Gastroesophageal sphincter (tissue), 4 donors: Measurements from ENCODE around the gene PTPRN2. TPM values are rescaled to one million over a fixed set of nuclear protein-coding genes. Genes with fewer than 3 reads are reported as not detected.

Source experiments
- ATAC-seq: fragments of 150-250 bp; one replicate; pipeline ENCODE4 v1.9.1; 2016; ENCODE audit warnings: mild to moderate bottlenecking, moderate library complexity
- H3K27ac ChIP-seq, 4 donors: fragments of 200-600 bp; sonication (generic) in 3 of 4; 1 replicate in 3 of 4; 2 replicates in 1 of 4; pipeline ENCODE4 v1.5.1; 2016 to 2019
- H3K27me3 ChIP-seq: fragments of 200-600 bp; sonication (generic); one replicate; pipeline ENCODE4 v1.5.1; 2019
- H3K36me3 ChIP-seq, 2 donors: fragments of 200-600 bp; sonication (generic); one replicate each; pipeline ENCODE4 v1.5.1; 2019; ENCODE audit warnings: control low read depth in 1 of 2
- H3K4me1 ChIP-seq, 3 donors: fragments of 200-600 bp; sonication (generic); 1 replicate in 2 of 3; 2 replicates in 1 of 3; pipeline ENCODE4 v1.5.1; 2016 to 2019; ENCODE audit warnings: control low read depth in 2 of 3
- H3K4me3 ChIP-seq, 2 donors: fragments of 200-600 bp; sonication (generic); one replicate each; pipeline ENCODE4 v1.5.1; 2019; ENCODE audit warnings: mild to moderate bottlenecking in 1 of 2, moderate library complexity in 1 of 2
- H3K9me3 ChIP-seq, 3 donors: fragments of 200-600 bp; sonication (generic); one replicate each; pipeline ENCODE4 v1.5.1; 2017 to 2019; ENCODE audit warnings: control low read depth in 2 of 3
- EP300 ChIP-seq: sonication (generic); formaldehyde crosslinking; IDR thresholded peaks from one replicate; pipeline ENCODE4 v1.6.1; 2017; ENCODE audit warnings: antibody characterized with exemption, mild to moderate bottlenecking
- POLR2A ChIP-seq, 2 donors: fragments of 450-650 bp; IDR thresholded peaks; one replicate each; pipeline ENCODE4 v1.6.1; 2017; ENCODE audit warnings: antibody characterized with exemption in 2 of 2, mild to moderate bottlenecking in 2 of 2, moderate library complexity in 1 of 2
- POLR2AphosphoS5 ChIP-seq: sonication (generic); formaldehyde crosslinking; IDR thresholded peaks from one replicate; pipeline ENCODE4 v1.6.1; 2017; ENCODE audit warnings: antibody characterized with exemption
- WGBS, 2 donors: methylation state at CpG; one replicate each; pipeline ENCODE4 v1.1.5; 2018; ENCODE audit warnings: low coverage in 1 of 2; 5-methylcytosine and 5-hydroxymethylcytosine counted together
- total RNA-seq, 4 donors: library from RNA; depleted of rRNA; stranded (reverse); fragments of >200 nt; gene quantifications; one replicate each; pipeline ENCODE4 v1.1.0, GENCODE V29; 2016
- TF ChIP-seq, protein P1 (sequence below), 4 experiments: fragments of 200-600 bp in 2 of 4; fragments of 450-650 bp in 2 of 4; sonication (generic) in 1 of 4; IDR thresholded peaks; one replicate each; pipeline ENCODE4 v1.5.1; 2017 to 2019; ENCODE audit warnings: antibody characterized with exemption in 4 of 4, mild to moderate bottlenecking in 2 of 4, moderate library complexity in 2 of 4

Gene PTPRN2
- total RNA-seq, 4 donors from 2014 or later: 1.7 to 4.7 (median 3.3) TPM

DNA sequence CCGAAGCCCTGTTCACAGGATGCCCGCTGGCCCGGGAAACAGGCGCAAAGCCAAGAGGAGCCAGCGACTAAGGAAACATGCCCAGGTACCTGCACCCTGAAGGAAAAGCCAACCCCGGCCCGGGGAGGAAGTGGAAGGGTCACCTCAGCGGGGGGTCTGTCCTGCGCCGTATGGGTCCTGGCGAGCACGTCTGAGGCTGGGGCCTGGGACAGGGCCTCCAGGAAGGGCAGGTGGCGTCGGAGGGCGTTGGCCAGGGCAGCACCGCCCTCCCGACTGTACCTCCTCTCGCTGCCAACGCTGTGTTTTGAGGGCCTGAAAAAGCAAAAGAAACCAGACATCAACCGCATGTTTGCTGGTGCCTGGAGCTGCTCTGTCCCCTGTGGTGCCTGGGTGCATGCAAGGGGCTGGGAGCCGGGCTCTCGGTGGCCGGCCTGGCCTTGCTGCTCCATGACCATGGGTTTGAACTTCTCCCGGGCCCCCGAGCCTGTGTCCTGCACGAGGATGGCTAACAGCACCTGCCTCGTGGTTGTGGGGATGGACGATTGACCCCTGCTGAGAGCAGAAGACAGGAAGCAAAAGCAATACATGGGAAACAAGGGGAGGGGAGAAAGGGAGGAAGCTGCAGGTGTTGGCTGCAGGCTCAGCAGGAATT, 395.3 kb downstream of the PTPRN2 start:
- no peaks in the 10 kb centered on the region for H3K27me3 ChIP-seq
- TF ChIP-seq POLR2AphosphoS5: no peak
- TF ChIP-seq, protein P1, sequence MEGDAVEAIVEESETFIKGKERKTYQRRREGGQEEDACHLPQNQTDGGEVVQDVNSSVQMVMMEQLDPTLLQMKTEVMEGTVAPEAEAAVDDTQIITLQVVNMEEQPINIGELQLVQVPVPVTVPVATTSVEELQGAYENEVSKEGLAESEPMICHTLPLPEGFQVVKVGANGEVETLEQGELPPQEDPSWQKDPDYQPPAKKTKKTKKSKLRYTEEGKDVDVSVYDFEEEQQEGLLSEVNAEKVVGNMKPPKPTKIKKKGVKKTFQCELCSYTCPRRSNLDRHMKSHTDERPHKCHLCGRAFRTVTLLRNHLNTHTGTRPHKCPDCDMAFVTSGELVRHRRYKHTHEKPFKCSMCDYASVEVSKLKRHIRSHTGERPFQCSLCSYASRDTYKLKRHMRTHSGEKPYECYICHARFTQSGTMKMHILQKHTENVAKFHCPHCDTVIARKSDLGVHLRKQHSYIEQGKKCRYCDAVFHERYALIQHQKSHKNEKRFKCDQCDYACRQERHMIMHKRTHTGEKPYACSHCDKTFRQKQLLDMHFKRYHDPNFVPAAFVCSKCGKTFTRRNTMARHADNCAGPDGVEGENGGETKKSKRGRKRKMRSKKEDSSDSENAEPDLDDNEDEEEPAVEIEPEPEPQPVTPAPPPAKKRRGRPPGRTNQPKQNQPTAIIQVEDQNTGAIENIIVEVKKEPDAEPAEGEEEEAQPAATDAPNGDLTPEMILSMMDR (IDR thresholded peaks at IDR 0.05): no peak
- no peak for TF ChIP-seq EP300
- TF ChIP-seq POLR2A (IDR thresholded peaks at IDR 0.05): no peak
- WGBS, 2 donors: 87% methylated on average over 6 of the region's 28 CpGs; no CpG with 5 or more reads in 1 of the 2 donors
- H3K36me3 ChIP-seq: no peaks in the 10 kb centered on the region
- no peak for ATAC-seq
- H3K4me1 ChIP-seq: no peaks in the 10 kb centered on the region
- no peak overlapping the region for H3K27ac ChIP-seq
- peaks cover 0 to 48% (median 0%) of the 10 kb centered on the region in 3 donors for H3K9me3 ChIP-seq
- no peak overlapping the region for H3K4me3 ChIP-seq

DNA sequence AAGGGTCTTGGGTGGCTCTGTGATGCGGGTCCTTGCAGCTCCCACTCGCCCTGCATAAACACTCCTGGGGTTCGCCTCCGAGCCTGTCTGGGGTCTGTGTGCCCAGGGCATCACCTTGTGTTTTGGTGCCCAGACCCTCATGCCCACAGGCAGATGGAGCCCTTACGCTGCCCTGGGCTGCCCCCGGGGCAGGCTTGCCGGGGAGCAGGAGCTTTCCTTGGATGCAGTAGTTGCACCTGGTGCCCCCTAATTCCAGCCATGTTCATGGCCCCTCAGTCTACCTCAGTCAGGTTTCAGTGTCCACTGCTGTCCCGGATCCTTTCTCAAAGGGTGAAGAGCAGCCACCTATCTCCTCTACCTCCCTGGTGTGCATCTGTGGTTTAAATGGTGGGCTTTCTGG, 396.0 kb downstream of the PTPRN2 start:
- TF ChIP-seq POLR2AphosphoS5: no peak
- no peak for TF ChIP-seq EP300
- TF ChIP-seq, protein P1 (IDR thresholded peaks at IDR 0.05): no peak
- no peak for TF ChIP-seq POLR2A (IDR thresholded peaks at IDR 0.05)

DNA sequence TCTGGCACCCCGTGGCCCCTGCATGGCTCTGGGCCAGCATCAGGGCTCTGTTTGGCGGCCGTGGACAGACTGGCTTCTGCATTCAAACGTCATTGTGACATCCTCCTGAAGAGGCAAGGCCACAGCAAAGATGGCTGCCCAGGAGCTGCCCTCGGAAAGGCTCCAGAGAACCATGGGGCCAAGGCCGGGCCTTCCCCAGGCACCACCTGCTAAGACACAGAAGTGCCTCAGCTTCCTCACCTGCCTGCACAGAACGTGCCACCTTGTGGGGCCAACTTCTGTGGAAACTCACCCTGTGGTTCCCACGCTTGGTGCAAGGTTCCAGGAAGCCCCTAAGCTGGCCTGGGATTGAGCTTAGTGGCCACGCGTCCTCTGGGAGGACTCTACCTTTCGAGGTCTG, 396.9 kb downstream of the PTPRN2 start:
- ATAC-seq: no peak
- Histone ChIP-seq H3K27me3 (peaks cover 3% of the 10 kb centered on the region), H3K27ac (no peak overlapping the region), H3K9me3 (peaks cover 0 to 37% (median 0%) of the 10 kb centered on the region in 3 donors), H3K36me3 (no peaks in the 10 kb centered on the region), H3K4me1 (no peaks in the 10 kb centered on the region), H3K4me3 (no peak overlapping the region)
- TF ChIP-seq, protein P1 (IDR thresholded peaks at IDR 0.05): no peak
- TF ChIP-seq POLR2AphosphoS5: no peak
- no peak for TF ChIP-seq EP300
- no peak for TF ChIP-seq POLR2A (IDR thresholded peaks at IDR 0.05)
- WGBS, 2 donors: 50 to 100% methylated on average over 1 to 2 of the region's 11 CpGs

More for the DNA sequence above, 396.0 kb downstream of the PTPRN2 start:
- no peak for ATAC-seq
- Histone ChIP-seq H3K27ac (no peak overlapping the region), H3K27me3 (no peaks in the 10 kb centered on the region), H3K9me3 (peaks cover 0 to 46% (median 0%) of the 10 kb centered on the region in 3 donors), H3K4me3 (no peak overlapping the region), H3K4me1 (no peaks in the 10 kb centered on the region), H3K36me3 (no peaks in the 10 kb centered on the region)
- 100% methylated on average over 1 of the region's 8 CpGs; no CpG with 5 or more reads in 1 of the 2 donors for WGBS, 2 donors

DNA sequence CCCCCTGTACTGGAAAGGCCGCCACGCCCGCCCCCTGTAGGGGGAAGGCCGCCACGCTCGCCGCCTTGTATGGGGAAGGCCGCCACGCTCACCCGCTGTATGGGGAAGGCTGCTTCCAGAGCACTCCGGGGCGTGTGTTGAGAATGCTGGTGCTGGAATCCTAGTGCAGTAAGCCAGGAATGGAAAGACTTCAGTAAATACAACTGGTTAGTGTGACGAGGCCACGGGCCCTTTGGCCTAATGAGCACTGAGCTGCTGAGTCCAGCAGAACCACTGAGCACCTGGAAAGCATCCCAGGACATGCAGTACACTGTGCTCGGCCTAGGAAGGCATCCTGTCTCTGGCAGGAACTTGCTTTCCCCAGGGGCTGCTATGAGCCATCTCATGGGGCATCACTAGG, 398.9 kb downstream of the PTPRN2 start:
- 90 to 100% methylated on average over 1 to 2 of the region's 15 CpGs for WGBS, 2 donors
- Histone ChIP-seq H3K9me3 (peaks cover 0 to 20% (median 0%) of the 10 kb centered on the region in 3 donors), H3K36me3 (no peaks in the 10 kb centered on the region), H3K27ac (no peak overlapping the region), H3K4me3 (no peak overlapping the region), H3K27me3 (peaks cover 3% of the 10 kb centered on the region), H3K4me1 (no peaks in the 10 kb centered on the region)
- ATAC-seq: no peak
- no peak for TF ChIP-seq POLR2AphosphoS5

DNA sequence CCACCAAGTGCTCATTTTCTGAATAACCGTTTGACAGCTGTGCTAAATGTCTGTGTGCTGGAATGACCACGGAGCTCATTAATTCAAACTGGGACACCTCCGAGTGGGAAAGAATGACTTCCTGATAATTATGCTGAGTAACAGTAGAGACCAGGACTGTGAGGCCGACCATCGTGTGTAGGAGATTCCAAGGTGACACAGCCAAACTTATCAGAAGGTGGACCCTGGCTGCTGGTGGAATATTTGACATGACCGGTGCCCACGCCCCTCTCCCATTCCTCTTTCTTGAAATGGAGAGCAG, 400.0 kb downstream of the PTPRN2 start:
- no peak overlapping the region for H3K4me3 ChIP-seq
- H3K9me3 ChIP-seq: peaks cover 0 to 21% (median 0%) of the 10 kb centered on the region in 3 donors
- no peak for ATAC-seq
- H3K4me1 ChIP-seq: no peaks in the 10 kb centered on the region
- H3K36me3 ChIP-seq: no peaks in the 10 kb centered on the region
- no peak overlapping the region for H3K27ac ChIP-seq
- TF ChIP-seq EP300 (no peak), POLR2AphosphoS5 (no peak), POLR2A (IDR thresholded peaks at IDR 0.05) (no peak)
- TF ChIP-seq, protein P1 (IDR thresholded peaks at IDR 0.05): no peak
- H3K27me3 ChIP-seq: peaks cover 3% of the 10 kb centered on the region
- 82 to 84% methylated on average over 3 to 6 of the region's 7 CpGs for WGBS, 2 donors
